Nephron (organoid): ENCODE measurements around the gene ZMYND19.
A peak's percentile ranks its signal among the peaks of the same experiment; 100 is the strongest.

Experiments
- H3K27ac Mint-ChIP-seq, 3 experiments: 2 replicates each; pipeline ENCODE4 v1.8.0; 2020; ENCODE audit warnings: mixed read lengths in 3 of 3, mild to moderate bottlenecking in 2 of 3, moderate library complexity in 1 of 3
- H3K27me3 Mint-ChIP-seq: 2 replicates; pipeline ENCODE4 v1.8.0; 2021; ENCODE audit warnings: low read depth, mild to moderate bottlenecking, moderate library complexity, mixed read lengths
- H3K36me3 Mint-ChIP-seq: 2 replicates; pipeline ENCODE4 v1.8.0; 2020; ENCODE audit warnings: low read depth, mixed read lengths
- H3K4me1 Mint-ChIP-seq: 2 replicates; pipeline ENCODE4 v1.8.0; 2020; ENCODE audit warnings: mixed read lengths
- H3K4me3 Mint-ChIP-seq, 3 experiments: 2 replicates each; pipeline ENCODE4 v1.8.0; 2020; ENCODE audit warnings: mild to moderate bottlenecking in 3 of 3, mixed read lengths in 3 of 3, moderate library complexity in 2 of 3
- H3K9me3 Mint-ChIP-seq: 2 replicates; pipeline ENCODE4 v1.8.0; 2020; ENCODE audit warnings: mixed read lengths
- CTCF ChIP-seq, 3 experiments: fragments of 200-600 bp; sonication (generic); IDR thresholded peaks; one replicate each; pipeline ENCODE4 v1.5.0; 2021; ENCODE audit warnings: antibody characterized with exemption in 3 of 3; ENCODE audit not compliant: unreplicated experiment in 3 of 3

ZMYND19 gene

GRCh38 chr9:137621131-137621757, 30.9 kb upstream of the ZMYND19 start:
- no peaks in the 10 kb centered on the region for H3K9me3 Mint-ChIP-seq
- H3K4me1 Mint-ChIP-seq, result peaks cover 36% of the 10 kb centered on the region
- peak overlapping the region; percentile 62 to 89 (median 74) for H3K4me3 Mint-ChIP-seq
- peak overlapping the region; percentile 47 to 56 (median 54) for H3K27ac Mint-ChIP-seq
- peak; percentile 39 to 47 (median 40) for TF ChIP-seq CTCF (IDR thresholded peaks at IDR 0.05; ENCODE audit: unreplicated experiment in 3 of 3)
- H3K27me3 Mint-ChIP-seq, result no peaks in the 10 kb centered on the region
- H3K36me3 Mint-ChIP-seq, result peaks cover 15% of the 10 kb centered on the region

DNA sequence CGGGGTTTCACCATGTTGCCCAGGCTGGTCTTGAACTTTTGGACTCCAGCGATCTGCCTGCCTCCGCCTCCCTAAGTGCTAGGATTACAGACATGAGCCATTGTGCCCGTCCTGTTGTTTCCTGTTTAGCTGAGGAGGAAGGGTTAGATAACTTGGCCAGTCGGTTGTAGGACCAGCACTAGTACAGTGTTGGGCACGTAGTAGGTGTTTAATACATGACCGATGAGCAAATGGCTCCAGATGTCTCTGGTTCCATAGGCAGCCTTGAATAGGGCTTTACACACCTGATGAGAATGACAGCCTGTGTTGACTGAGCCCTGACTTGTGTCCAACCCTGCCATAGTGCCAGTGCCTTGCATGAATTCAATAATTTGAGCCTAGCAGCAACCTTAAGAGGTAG, 30.3 kb upstream of the ZMYND19 start:
- Mint-ChIP-seq H3K27ac (peak overlapping the region; percentile 47 to 56 (median 54)), H3K27me3 (no peaks in the 10 kb centered on the region), H3K4me3 (peak overlapping the region; percentile 74 to 89 (median 88)), H3K36me3 (peaks cover 14% of the 10 kb centered on the region), H3K4me1 (peaks cover 36% of the 10 kb centered on the region), H3K9me3 (no peaks in the 10 kb centered on the region)
- no peak for TF ChIP-seq CTCF (IDR thresholded peaks at IDR 0.05; ENCODE audit: unreplicated experiment in 3 of 3)

DNA sequence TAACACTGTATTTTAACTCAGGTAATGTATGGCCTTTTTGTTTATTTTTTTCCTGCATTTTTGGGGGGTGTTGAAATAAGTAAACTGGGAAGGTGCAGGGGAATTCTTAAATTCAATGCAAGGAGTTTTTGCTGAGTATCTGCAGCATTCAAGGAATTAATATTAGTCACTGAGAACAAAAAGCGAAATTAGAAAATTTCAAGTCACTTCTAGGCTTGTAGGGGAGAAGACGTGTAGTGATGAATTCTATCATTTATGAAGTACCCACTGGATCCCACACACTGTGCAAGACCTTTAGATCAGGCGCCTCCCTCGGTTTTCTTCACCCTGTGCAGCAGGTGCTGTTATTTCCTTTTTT, 29.7 kb upstream of the ZMYND19 start:
- Mint-ChIP-seq H3K4me3 (peak overlapping the region; percentile 88 to 90 (median 89)), H3K27me3 (no peaks in the 10 kb centered on the region), H3K4me1 (peaks cover 36% of the 10 kb centered on the region), H3K27ac (peak overlapping the region; percentile 84 to 94 (median 92)), H3K36me3 (peaks cover 9% of the 10 kb centered on the region), H3K9me3 (no peaks in the 10 kb centered on the region)
- TF ChIP-seq CTCF (IDR thresholded peaks at IDR 0.05; ENCODE audit: unreplicated experiment in 3 of 3), result no peak

GRCh38 chr9:137619240-137620047, 29.1 kb upstream of the ZMYND19 start:
- H3K9me3 Mint-ChIP-seq, result no peaks in the 10 kb centered on the region
- H3K27ac Mint-ChIP-seq, result peak overlapping the region; percentile 84 to 94 (median 92)
- H3K4me3 Mint-ChIP-seq, result peak overlapping the region; percentile 88 to 90 (median 89)
- peaks cover 36% of the 10 kb centered on the region for H3K4me1 Mint-ChIP-seq
- no peaks in the 10 kb centered on the region for H3K27me3 Mint-ChIP-seq
- H3K36me3 Mint-ChIP-seq, result peaks cover 8% of the 10 kb centered on the region
- TF ChIP-seq CTCF (IDR thresholded peaks at IDR 0.05; ENCODE audit: unreplicated experiment in 3 of 3), result no peak

DNA sequence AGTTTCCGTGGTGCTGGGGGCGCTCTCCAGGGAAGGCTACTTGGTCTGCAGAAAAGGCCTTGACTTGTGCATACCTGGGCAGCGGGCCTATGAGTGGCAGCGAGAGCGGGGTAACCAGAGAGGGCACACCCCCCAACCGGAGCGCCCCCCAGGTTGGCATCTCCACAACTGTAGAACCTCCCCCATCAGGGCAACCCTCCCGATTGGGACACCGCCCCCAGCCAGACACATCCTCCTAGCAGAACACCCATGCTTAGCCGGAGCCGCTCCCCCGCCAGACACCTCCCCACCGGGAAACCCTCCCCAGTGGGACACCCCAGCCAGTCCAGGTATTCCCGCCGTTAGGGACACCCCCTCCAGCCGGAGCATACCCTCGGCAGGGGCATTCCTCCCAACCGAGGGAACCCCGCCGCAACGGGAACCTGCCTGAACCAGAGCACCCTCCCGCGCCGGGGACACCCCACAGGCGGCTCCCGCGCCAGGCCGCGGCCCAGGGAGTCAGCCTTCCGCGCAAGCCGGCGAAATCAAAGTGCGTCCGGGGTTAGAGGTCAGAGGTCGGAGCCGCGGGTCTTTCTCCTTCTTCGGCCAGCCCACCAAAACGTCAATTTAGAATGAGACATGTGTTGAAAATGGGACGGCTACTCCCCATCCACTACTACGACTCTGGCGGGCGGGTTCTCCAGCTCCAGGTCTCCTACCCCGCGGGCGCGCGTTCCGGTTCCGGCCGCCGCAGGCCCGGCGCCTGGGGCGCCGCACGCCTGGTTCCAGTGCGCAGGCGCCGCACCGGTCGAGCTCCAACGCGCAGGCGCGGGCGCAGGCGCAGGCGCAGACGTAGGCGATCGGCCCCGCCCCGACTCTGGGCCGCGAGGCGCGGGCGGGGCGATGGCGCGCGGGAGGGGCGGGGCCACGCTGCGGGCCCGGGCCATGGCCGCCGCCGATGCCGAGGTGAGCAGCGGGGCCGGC, 28.1 kb upstream of the ZMYND19 start, which contains the start of gene EHMT1:
TSS of gene EHMT1 (plus strand) at position 901 of the 963 bp plus-strand sequence. CDS start at position 925, 24 bp downstream.
- Mint-ChIP-seq H3K4me1 (peaks cover 36% of the 10 kb centered on the region), H3K4me3 (peak within 1 kb of the TSS; percentile 90 to 93 (median 92)), H3K27me3 (no peaks in the 10 kb centered on the region), H3K9me3 (no peaks in the 10 kb centered on the region), H3K36me3 (peaks cover 3% of the 10 kb centered on the region), H3K27ac (peak within 1 kb of the TSS; percentile 84 to 95 (median 92))
- no peak for TF ChIP-seq CTCF (IDR thresholded peaks at IDR 0.05; ENCODE audit: unreplicated experiment in 3 of 3)
